Fibroblast of villous mesenchyme (primary cell): ENCODE results near the gene CDSN. TPM values are rescaled to one million over a fixed set of nuclear protein-coding genes. Genes with fewer than 3 reads are reported as not detected.
A peak's percentile ranks its signal among the peaks of the same experiment; 100 is the strongest.
"Not testable (repeated sequence)": the region's sequence is repeated elsewhere in the genome, so short reads cannot be mapped to it uniquely, and the experiment has no call there.

Experiments used
- DNase-seq: peaks from one replicate; pipeline ENCODE4 v3.0.0-alpha.2; 2010; ENCODE audit warnings: low read depth
- H3K4me3 ChIP-seq: 2 replicates; pipeline ENCODE4 v1.5.1; 2011; ENCODE audit warnings: low read depth, mild to moderate bottlenecking, low read length
- small RNA-seq: library from RNA; depleted of rRNA; stranded (forward); fragments of <200 nt; gene quantifications from one replicate; pipeline ENCODE3, GENCODE V24; 2012
- total RNA-seq: library from RNA; depleted of rRNA; stranded (reverse); fragments of >200 nt; gene quantifications from 2 replicates; pipeline ENCODE4 v1.2.3, GENCODE V29; 2012
- TF ChIP-seq, protein P1 (sequence below): IDR thresholded peaks from 2 replicates; pipeline ENCODE4 v1.5.1; 2012; ENCODE audit warnings: low read depth, mild to moderate bottlenecking, low read length; ENCODE audit not compliant: insufficient read depth

The CDSN gene
- total RNA-seq, 1 donor = not detected

DNA sequence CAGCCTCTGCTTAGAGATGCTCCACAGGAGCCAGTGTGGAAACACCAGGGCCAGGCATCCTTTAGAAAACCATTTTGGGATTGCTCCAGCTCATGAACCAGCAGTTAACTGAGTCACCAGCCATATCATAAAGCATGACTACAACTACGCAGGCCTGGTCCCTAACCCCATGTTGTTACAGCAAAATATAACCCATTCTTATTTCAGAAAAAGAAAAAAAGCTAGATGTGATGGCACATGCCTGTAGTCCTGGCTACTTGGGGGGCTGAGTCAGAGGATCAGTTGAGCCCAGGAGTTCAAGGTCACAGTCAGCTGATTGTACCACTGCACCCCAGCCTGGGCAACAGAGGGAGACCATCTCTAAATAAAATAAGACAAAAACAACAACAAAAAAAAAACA, 44.7 kb downstream of the CDSN start:
- peak; percentile 48 for DNase-seq
- no peak overlapping the region for H3K4me3 ChIP-seq
- TF ChIP-seq, protein P1, sequence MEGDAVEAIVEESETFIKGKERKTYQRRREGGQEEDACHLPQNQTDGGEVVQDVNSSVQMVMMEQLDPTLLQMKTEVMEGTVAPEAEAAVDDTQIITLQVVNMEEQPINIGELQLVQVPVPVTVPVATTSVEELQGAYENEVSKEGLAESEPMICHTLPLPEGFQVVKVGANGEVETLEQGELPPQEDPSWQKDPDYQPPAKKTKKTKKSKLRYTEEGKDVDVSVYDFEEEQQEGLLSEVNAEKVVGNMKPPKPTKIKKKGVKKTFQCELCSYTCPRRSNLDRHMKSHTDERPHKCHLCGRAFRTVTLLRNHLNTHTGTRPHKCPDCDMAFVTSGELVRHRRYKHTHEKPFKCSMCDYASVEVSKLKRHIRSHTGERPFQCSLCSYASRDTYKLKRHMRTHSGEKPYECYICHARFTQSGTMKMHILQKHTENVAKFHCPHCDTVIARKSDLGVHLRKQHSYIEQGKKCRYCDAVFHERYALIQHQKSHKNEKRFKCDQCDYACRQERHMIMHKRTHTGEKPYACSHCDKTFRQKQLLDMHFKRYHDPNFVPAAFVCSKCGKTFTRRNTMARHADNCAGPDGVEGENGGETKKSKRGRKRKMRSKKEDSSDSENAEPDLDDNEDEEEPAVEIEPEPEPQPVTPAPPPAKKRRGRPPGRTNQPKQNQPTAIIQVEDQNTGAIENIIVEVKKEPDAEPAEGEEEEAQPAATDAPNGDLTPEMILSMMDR = no peak

DNA sequence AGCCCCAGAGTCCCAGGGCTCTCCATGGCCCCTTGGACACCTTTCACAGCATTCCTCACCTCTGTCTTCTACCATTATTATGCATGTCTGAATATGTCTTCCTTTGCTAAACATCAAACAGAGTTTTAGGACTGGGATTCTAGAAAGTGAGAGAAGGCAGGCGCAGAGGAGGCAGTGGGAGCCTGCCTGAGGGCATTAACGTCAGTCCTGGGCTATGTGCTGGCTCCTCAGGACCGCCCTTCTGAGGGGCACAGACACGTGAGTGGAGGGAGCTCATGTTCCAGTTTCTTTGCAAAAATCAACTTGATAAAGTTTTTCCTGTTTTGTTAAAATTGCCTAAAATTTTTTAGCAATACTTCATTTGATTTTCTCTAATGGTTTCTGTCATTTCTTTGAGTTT, 45.8 kb downstream of the CDSN start:
- DNase-seq = no peak
- TF ChIP-seq, protein P1 = no peak
- H3K4me3 ChIP-seq = no peak overlapping the region

DNA sequence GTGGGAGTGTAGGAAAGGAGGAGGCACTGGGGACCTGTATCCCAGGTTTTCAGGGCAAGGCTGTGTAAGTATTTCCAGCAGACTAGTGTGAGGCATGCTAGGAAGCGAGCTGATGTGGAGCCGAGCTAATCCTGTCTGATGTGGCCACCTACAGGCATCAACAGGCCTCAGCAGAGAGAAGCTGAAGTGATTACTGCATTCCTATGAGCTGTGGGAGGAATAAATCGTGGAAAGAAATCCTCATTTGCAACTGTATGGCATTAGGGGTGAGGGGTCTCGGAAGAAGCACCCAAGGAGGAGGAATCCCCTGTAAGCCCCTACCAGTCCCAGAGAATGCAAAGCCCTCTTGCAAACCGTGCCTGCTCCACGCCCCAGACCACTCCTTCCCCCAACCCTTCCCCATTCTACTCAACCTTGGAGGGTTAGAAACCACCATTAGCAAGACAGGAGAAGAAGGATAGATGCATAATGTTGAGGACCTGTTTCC, 49.5 kb downstream of the CDSN start:
- TF ChIP-seq, protein P1 = peak; percentile 80

DNA sequence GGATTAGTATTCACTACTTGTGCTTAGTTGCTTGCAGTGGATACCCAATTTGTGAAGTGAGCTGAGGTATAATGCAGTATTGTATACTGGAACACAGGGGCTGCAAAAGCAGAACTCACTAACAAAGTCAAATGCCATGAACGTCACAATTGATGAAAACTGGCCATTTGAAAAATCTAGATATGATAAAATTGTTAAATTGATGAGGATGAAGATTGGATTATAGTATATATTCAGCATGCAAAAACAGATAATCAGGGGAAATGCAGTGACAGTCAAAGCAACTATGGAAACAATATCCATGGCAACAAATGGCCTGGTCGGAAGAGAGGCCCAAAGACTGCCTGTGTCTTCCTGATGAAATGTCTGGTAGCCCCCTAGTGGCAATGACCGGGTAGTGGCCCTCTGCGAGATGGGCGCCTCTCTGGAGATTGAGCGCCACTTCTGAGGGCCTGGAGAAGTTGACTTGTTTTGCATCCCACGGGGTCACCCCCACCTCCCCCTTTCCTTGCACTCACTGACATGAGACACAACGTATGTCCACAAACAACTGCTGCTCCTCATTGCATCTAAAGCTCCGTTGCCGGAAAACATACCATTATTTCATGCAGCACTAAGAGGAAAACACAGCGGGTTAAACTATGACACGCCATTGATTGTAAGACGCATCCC, 51.4 kb downstream of the CDSN start:
- peak; percentile 80 for DNase-seq
- H3K4me3 ChIP-seq = no peak overlapping the region
- TF ChIP-seq, protein P1 = peak; percentile 93

More for the DNA sequence above, 49.5 kb downstream of the CDSN start:
- DNase-seq = peak; percentile 76
- H3K4me3 ChIP-seq = no peak overlapping the region

DNA sequence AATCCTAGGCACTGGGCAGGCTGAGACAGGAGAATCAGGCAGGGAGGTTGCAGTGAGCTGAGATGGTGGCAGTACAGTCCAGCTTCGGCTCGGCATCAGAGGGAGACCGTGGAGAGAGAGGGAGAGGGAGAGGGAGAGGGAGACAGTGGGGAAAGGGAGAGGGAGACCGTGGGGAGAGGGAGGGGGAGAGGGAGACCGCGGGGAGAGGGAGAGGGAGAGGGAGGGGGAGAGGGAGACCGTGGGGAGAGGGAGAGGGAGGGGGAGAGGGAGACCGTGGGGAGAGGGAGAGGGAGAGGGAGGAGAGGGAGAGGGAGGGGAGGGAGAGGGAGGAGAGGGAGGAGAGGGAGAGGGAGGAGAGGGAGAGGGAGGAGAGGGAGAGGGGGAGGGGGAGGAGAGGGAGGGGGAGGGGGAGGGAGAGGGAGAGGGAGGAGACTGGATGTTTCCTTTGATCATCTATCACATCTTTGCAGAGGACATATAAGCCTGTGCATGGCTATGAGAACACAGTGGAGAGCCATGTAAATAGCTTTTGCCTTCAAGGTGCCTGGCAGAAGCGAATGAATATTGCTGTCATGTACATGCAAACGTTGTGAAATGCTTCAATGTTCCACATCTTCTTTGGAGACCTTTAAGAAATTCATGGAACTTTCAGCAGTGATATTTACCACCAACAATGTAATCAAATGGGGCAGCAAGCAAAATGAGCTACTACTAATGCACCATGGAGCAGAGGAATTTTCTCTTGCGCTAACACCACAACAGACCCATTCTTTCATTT, 52.2 kb downstream of the CDSN start:
- DNase-seq, H3K4me3 ChIP-seq: not testable (repeated sequence)

DNA sequence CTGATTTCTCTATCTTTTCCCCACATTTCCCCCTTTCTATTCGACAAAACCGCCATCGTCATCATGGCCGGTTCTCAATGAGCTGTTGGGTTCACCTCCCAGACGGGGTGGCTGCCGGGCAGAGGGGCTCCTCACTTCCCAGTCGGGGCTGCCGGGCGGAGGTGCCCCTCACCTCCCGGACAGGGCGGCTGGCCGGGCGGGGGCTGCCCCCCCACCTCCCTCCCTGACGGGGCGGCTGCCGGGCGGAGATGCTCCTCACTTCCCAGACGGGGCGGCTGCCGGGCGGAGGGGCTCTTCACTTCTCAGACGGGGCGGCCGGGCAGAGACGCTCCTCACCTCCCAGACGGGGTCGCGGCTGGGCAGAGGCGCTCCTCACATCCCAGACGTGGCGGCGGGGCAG, 53.2 kb downstream of the CDSN start:
- not testable (repeated sequence) for H3K4me3 ChIP-seq, DNase-seq

DNA sequence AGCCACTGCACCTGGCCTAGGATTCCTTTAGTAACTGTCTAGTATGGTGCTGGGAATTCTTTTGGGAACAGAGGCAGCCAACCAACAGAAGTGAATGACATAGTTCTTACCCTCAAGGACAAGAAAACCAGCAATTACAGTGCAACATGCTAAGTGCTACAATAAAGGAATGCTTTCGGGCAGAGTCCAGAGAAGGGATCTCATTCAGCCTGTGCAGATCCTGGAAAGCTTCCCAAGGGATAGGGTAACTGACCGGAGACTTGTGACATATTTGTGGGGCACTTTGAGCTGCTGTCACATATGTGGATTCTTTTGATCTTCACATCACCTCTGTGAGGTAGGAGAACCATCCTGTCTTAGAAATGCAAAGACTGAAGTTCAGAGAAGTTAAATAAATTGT, 54.7 kb downstream of the CDSN start:
- TF ChIP-seq, protein P1 = no peak
- H3K4me3 ChIP-seq = no peak overlapping the region
- DNase-seq = no peak

Small RNA genes lying within 50 kb of the gene (small RNA-seq; reads per million reads assigned to genes)
- gene POLR2LP1 (not detected), gene RNU6-1133P (not detected)

Other genes starting within 250 kb of the CDSN start
- 19.3 and 32.4 TPM in 2 replicates for gene DDR1, start 235.9 kb downstream of the CDSN start, total RNA-seq
- 9.3 and 14.7 TPM in 2 replicates for gene GTF2H4, start 212.2 kb downstream of the CDSN start, total RNA-seq
- gene VARS2, start 206.2 kb downstream of the CDSN start, total RNA-seq = 15.1 and 17.3 TPM in 2 replicates
- not detected in 2 replicates for gene SFTA2, start 188.3 kb downstream of the CDSN start, total RNA-seq
- gene MUCL3, start 179.5 kb downstream of the CDSN start, total RNA-seq = not detected in 2 replicates
- gene MUC21, start 136.7 kb downstream of the CDSN start, total RNA-seq = not detected in 2 replicates
- not detected in 2 replicates for gene MUC22, start 110.0 kb downstream of the CDSN start, total RNA-seq
- not detected in 2 replicates for gene C6orf15, start 7.9 kb downstream of the CDSN start, total RNA-seq
- 0.97 and 3.0 TPM in 2 replicates for gene PSORS1C1, start 5.6 kb downstream of the CDSN start, total RNA-seq
- gene PSORS1C2, start 18.6 kb upstream of the CDSN start, total RNA-seq = not detected in 2 replicates
- gene CCHCR1, start 37.4 kb upstream of the CDSN start, total RNA-seq = 14.7 and 16.4 TPM in 2 replicates
- 20.7 and 22.2 TPM in 2 replicates for gene TCF19, start 38.1 kb upstream of the CDSN start, total RNA-seq
- gene POU5F1, start 50.2 kb upstream of the CDSN start, total RNA-seq = not detected in 2 replicates
- gene HLA-C, start 151.6 kb upstream of the CDSN start, total RNA-seq = 361 and 512 TPM in 2 replicates
- gene HLA-B, start 236.7 kb upstream of the CDSN start, total RNA-seq = 475 and 661 TPM in 2 replicates